ENCODE data around the gene CXXC4.

The CXXC4 gene

DNA sequence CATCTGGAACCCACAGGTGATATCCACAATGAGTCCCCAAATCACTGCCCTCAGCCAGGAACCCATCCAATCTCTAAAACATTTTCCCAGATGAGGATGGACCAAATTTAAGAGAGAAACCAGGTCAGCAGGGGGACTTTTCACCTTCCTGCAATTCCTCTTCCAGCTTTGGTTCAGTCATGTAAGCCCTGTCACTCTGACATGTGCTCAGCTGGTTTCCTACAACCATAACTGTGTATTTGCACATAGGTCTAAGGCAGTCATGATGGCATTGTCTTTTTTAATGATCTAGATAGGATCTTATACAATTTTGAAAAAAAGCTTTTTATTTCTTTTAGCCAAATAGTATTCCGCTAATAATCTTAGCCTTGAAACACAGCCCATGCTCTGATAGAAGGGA lies 6.5 kb downstream of the CXXC4 start:
- no peak for DNase-seq

GRCh38 chr4:104486716-104487504 lies 7.8 kb downstream of the CXXC4 start:
- DNase-seq, result no peak

DNA sequence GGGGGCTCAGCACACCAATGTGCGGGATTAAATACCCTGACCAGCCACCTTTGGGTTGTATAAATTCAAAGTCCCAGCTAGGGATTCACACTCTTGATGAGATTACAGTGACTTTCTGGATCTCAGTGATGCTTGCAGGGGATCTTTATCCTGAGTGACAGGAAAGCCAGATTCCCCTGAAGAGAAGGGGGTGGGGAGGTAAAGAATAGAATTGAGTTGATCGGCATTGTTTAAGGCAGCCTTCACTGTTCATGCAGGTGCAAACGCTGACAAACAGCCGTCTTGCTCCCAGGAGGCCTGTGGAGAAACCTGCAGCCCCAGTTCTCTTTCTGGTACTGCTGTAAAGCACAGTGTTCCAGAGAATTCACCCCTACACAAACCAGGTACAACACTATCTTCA lies 19.0 kb downstream of the CXXC4 start:
- DNase-seq, result no peak

- DNase-seq, result no peak
Observed at GRCh38 chr4:104472766-104473165, 21.9 kb downstream of the CXXC4 start.

- no peak for DNase-seq
Observed at GRCh38 chr4:104470770-104471169, 23.9 kb downstream of the CXXC4 start.

GRCh38 chr4:104469794-104470193 lies 24.9 kb downstream of the CXXC4 start:
- DNase-seq, result no peak

- no peak for DNase-seq
Observed at GRCh38 chr4:104465619-104466018, 29.1 kb downstream of the CXXC4 start.

GRCh38 chr4:104465201-104465600 lies 29.5 kb downstream of the CXXC4 start:
- DNase-seq, result no peak

DNA sequence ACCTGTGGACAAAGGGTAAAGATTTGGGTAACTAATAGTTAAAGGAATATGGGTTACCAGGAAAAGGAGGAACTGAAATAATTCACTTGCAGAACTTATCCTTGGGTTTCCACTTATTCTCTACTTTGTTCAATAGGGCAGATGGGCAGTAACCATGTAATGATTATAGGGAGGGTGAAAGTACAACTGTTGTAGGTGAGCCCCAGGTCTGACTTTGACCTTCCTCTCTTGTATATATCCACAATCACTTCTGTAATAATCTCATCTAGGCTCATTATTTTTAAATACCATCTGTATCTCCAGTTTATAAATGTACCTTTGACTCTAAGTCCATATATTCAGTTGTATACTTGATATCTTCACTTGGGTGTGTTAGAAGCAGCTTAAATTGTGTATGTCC lies 32.1 kb downstream of the CXXC4 start:
- DNase-seq, result no peak

- DNase-seq, result no peak
Observed at GRCh38 chr4:104457308-104457981, 37.2 kb downstream of the CXXC4 start.

GRCh38 chr4:104451573-104451972 lies 43.1 kb downstream of the CXXC4 start:
- DNase-seq, result no peak

GRCh38 chr4:104449537-104449936 lies 45.2 kb downstream of the CXXC4 start:
- no peak for DNase-seq

- no peak for DNase-seq
Observed at GRCh38 chr4:104447294-104447693, 47.4 kb downstream of the CXXC4 start.

GRCh38 chr4:104446431-104447278 lies 48.0 kb downstream of the CXXC4 start:
- DNase-seq, result no peak

GRCh38 chr4:104444685-104445084 lies 50.0 kb downstream of the CXXC4 start:
- DNase-seq, result no peak

- DNase-seq, result no peak
Observed at GRCh38 chr4:104436542-104436941, 58.2 kb downstream of the CXXC4 start.

GRCh38 chr4:104429150-104429741 lies 65.4 kb downstream of the CXXC4 start:
- no peak for DNase-seq

- no peak for DNase-seq
Observed at GRCh38 chr4:104425948-104426347, 68.7 kb downstream of the CXXC4 start.

- DNase-seq, result no peak
Observed at GRCh38 chr4:104424989-104425388, 69.7 kb downstream of the CXXC4 start.

DNA sequence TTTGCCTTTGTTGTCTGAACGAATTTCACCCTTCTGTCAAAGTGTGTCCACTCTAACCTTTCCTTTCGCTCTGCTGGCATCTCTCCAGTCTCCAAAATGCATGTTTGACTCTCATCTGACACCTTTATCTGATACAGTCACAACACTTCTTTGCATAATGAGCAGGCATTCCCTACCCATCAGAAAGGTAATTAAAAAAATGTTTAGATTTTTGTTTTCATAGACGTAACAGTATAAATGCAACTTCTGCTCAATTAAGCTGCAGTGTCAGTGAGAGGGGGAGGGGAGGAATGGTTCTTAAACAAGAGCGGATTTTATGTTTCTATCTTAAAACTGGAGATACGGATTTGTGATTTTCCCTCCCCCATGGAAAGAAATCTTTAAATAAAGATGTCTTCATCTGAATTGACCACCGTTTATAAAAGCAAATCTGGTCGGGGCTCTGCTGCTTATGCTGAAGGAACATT lies 70.2 kb downstream of the CXXC4 start:
- no peak for DNase-seq

- DNase-seq, result no peak
Observed at GRCh38 chr4:104421566-104421965, 73.1 kb downstream of the CXXC4 start.

GRCh38 chr4:104420766-104421165 lies 73.9 kb downstream of the CXXC4 start:
- no peak for DNase-seq

All from bone marrow (tissue), 2 donors.